ENCODE results near the gene WNT9A.

Gene WNT9A

DNA sequence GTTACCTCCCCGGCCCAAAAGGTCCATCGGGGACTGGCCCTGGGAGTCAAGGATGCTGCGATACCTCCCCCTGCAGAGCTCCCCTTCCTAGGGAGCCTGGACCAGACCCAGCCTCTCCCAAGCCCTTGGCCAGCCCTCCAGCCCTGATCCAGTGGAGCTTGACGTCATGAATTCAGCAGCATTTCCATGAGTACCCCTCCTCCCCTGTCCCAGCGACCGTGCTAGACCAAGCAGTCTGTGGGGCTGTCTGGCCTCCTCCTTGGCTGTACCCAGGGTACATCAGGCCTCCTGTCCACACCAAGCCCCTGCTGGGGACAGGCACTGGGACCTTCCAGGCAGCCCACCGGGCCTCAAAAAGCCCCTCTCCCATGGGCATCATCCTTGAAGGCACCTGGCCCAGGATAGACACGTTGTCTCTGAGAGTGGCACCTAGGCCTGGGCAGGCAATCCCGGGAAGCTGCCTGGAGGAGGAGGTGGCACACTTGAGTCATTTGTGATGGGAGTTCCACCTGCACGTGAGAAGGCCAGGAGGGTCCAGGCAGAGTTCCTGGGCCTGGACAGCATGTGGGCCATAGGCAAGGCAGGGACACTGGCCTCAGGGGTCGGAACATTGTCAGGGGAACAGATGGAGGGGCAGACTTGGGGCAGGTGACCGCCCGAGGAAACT lies 46.4 kb downstream of the WNT9A start:
- Histone ChIP-seq H3K9ac (ENCODE audit: low read depth, low read length) (no peak overlapping the region), H3K4me1 (ENCODE audit: control insufficient read depth, insufficient read depth, low read length) (no peaks in the 10 kb centered on the region), H3K9me3 (ENCODE audit: control insufficient read depth, insufficient read depth, low read length) (no peaks in the 10 kb centered on the region), H3K27me3 (ENCODE audit: control insufficient read depth, insufficient read depth, low read length) (no peaks in the 10 kb centered on the region), H3K36me3 (ENCODE audit: control insufficient read depth, insufficient read depth, low read length) (no peaks in the 10 kb centered on the region), H3K4me3 (ENCODE audit: low read depth, low read length) (no peak overlapping the region)

DNA sequence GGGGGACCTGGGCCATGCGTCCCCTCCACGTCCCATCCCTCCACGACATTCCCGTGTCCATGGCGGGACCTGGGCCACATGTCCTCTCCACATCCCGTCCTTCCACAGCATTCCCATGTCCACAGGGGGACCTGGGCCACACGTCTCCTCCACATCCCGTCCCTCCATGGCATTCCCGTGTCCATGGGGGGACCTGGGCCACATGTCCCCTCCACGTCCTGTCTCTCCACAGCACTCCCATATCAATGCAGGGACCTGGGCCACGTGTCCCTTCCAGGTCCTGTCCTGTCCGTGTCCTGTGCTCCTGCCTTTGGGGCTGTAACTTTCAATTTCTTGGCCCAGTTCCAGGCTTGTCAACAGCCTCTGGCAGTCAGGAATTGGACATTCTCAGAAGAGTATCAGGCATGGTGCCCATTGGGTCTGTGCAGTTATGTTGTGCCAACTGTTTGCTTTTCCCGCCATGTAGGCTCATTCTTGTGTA lies 47.1 kb downstream of the WNT9A start:
- Histone ChIP-seq H3K4me1 (ENCODE audit: control insufficient read depth, insufficient read depth, low read length) (no peaks in the 10 kb centered on the region), H3K27me3 (ENCODE audit: control insufficient read depth, insufficient read depth, low read length) (no peaks in the 10 kb centered on the region), H3K9me3 (ENCODE audit: control insufficient read depth, insufficient read depth, low read length) (no peaks in the 10 kb centered on the region), H3K4me3 (ENCODE audit: low read depth, low read length) (no peak overlapping the region), H3K36me3 (ENCODE audit: control insufficient read depth, insufficient read depth, low read length) (no peaks in the 10 kb centered on the region), H3K9ac (ENCODE audit: low read depth, low read length) (no peak overlapping the region)

DNA sequence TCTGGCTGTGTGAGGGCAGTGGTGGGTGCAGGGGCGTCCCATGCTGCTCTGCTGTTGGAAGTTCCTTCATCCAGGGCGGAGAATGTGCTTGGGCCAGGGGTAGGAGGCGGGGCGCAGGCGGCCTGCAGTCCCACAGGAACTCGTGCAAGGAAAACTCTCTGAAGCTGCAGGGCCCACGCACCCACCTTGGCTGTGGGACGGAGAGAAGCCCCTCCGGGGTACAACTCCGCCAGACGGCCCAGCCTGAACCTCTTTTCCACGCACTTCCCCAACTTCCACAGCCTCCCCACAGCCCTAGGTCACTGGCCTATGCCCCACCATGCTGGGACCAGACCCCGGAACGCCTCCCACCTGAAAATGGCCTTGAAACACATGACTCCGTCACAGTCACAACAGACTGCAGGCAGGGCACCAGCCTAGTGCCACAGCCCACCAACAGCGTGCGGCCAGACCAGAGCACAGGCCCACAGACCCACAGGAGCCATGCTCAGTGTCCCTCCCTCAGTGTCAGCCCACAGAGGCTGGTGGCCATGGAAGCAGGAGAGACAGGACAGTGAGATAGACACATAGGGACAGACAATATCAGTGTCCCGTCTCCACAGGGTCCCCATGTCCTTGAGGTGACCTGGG lies 47.8 kb downstream of the WNT9A start:
- no peaks in the 10 kb centered on the region for H3K9me3 ChIP-seq (ENCODE audit: control insufficient read depth, insufficient read depth, low read length)
- no peaks in the 10 kb centered on the region for H3K4me1 ChIP-seq (ENCODE audit: control insufficient read depth, insufficient read depth, low read length)
- H3K4me3 ChIP-seq (ENCODE audit: low read depth, low read length): no peak overlapping the region
- H3K27me3 ChIP-seq (ENCODE audit: control insufficient read depth, insufficient read depth, low read length): no peaks in the 10 kb centered on the region
- H3K9ac ChIP-seq (ENCODE audit: low read depth, low read length): no peak overlapping the region
- H3K36me3 ChIP-seq (ENCODE audit: control insufficient read depth, insufficient read depth, low read length): no peaks in the 10 kb centered on the region

GRCh38 chr1:227899141-227899819 lies 48.5 kb downstream of the WNT9A start:
- H3K9me3 ChIP-seq (ENCODE audit: control insufficient read depth, insufficient read depth, low read length): no peaks in the 10 kb centered on the region
- no peaks in the 10 kb centered on the region for H3K36me3 ChIP-seq (ENCODE audit: control insufficient read depth, insufficient read depth, low read length)
- no peak overlapping the region for H3K4me3 ChIP-seq (ENCODE audit: low read depth, low read length)
- H3K27me3 ChIP-seq (ENCODE audit: control insufficient read depth, insufficient read depth, low read length): no peaks in the 10 kb centered on the region
- H3K4me1 ChIP-seq (ENCODE audit: control insufficient read depth, insufficient read depth, low read length): no peaks in the 10 kb centered on the region
- no peak overlapping the region for H3K9ac ChIP-seq (ENCODE audit: low read depth, low read length)

- Histone ChIP-seq H3K27me3 (ENCODE audit: control insufficient read depth, insufficient read depth, low read length) (no peaks in the 10 kb centered on the region), H3K36me3 (ENCODE audit: control insufficient read depth, insufficient read depth, low read length) (no peaks in the 10 kb centered on the region), H3K9ac (ENCODE audit: low read depth, low read length) (no peak overlapping the region), H3K4me1 (ENCODE audit: control insufficient read depth, insufficient read depth, low read length) (no peaks in the 10 kb centered on the region), H3K9me3 (ENCODE audit: control insufficient read depth, insufficient read depth, low read length) (no peaks in the 10 kb centered on the region), H3K4me3 (ENCODE audit: low read depth, low read length) (no peak overlapping the region)
Observed at GRCh38 chr1:227898502-227899140, 49.1 kb downstream of the WNT9A start.

DNA sequence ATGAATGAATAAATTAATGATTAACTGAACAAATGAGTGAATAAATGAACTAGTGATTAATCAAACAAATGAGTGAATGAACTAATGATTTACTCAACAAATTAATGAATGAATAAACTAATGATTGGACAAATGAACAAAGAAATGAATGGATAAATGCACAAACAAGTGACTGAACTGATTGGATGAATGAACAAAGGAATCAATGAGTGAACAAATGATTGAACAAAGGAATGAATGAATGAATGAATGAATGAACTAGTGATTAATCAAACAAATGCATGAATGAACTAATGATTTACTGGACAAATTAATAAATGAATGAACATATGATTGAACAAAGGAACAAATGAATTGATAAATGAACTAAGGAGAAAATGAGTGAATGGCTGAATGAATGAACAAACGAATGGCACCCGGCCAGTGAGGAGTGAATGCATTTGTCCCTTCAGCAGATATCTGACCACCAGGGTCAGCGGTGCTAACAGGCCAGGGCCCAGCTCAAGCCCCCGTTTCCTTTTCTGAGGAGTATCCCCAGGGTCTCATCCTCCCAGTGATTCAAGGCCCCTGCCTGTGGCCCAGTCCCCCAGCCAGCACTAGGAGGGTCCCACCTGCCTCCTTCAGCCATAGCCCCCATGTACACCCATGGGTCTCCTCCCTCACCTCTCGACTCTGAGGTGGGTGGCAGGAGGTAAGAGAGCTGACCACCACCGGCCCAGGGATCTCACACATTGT lies 49.9 kb downstream of the WNT9A start:
- Histone ChIP-seq H3K4me1 (ENCODE audit: control insufficient read depth, insufficient read depth, low read length) (no peaks in the 10 kb centered on the region), H3K4me3 (ENCODE audit: low read depth, low read length) (no peak overlapping the region), H3K36me3 (ENCODE audit: control insufficient read depth, insufficient read depth, low read length) (no peaks in the 10 kb centered on the region), H3K27me3 (ENCODE audit: control insufficient read depth, insufficient read depth, low read length) (no peaks in the 10 kb centered on the region), H3K9me3 (ENCODE audit: control insufficient read depth, insufficient read depth, low read length) (no peaks in the 10 kb centered on the region), H3K9ac (ENCODE audit: low read depth, low read length) (no peak overlapping the region)

- H3K36me3 ChIP-seq (ENCODE audit: control insufficient read depth, insufficient read depth, low read length): no peaks in the 10 kb centered on the region
- no peaks in the 10 kb centered on the region for H3K27me3 ChIP-seq (ENCODE audit: control insufficient read depth, insufficient read depth, low read length)
- no peak overlapping the region for H3K9ac ChIP-seq (ENCODE audit: low read depth, low read length)
- no peaks in the 10 kb centered on the region for H3K9me3 ChIP-seq (ENCODE audit: control insufficient read depth, insufficient read depth, low read length)
- H3K4me1 ChIP-seq (ENCODE audit: control insufficient read depth, insufficient read depth, low read length): no peaks in the 10 kb centered on the region
- no peak overlapping the region for H3K4me3 ChIP-seq (ENCODE audit: low read depth, low read length)
Observed at GRCh38 chr1:227896710-227897655, 50.7 kb downstream of the WNT9A start.

- Histone ChIP-seq H3K9me3 (ENCODE audit: control insufficient read depth, insufficient read depth, low read length) (no peaks in the 10 kb centered on the region), H3K36me3 (ENCODE audit: control insufficient read depth, insufficient read depth, low read length) (no peaks in the 10 kb centered on the region), H3K4me3 (ENCODE audit: low read depth, low read length) (no peak overlapping the region), H3K9ac (ENCODE audit: low read depth, low read length) (no peak overlapping the region), H3K4me1 (ENCODE audit: control insufficient read depth, insufficient read depth, low read length) (no peaks in the 10 kb centered on the region), H3K27me3 (ENCODE audit: control insufficient read depth, insufficient read depth, low read length) (no peaks in the 10 kb centered on the region)
Observed at GRCh38 chr1:227895828-227896685, 51.7 kb downstream of the WNT9A start.

DNA sequence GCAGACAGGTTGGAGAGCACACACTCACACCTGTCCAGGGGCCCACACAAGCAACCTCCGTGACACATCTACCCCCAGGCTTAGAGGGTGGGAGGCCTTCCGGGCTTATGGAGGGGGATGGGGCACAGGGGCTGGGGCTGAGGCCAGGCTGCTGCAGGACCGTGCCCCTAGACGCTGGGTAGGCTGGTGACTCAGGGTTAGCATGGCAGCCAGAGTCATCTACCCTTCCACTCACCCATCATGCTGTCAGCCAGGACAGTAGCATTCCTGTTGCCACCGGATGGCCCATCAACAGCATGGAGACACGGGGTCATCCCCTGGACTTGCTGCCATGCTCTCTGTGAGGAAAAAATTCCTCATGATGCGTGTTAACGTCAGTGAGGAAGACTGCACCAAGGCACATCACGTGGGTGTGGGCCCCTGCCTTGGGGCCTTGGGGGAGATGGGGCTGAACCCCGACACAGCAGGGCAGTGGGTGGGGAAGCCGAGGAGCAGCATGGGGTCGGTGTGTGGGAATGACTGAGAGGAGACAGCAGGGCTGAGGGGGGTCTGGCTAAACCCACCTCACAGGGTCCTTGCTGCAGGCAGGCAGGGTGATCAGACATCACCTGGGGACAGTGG lies 52.8 kb downstream of the WNT9A start:
- Histone ChIP-seq H3K36me3 (ENCODE audit: control insufficient read depth, insufficient read depth, low read length) (no peaks in the 10 kb centered on the region), H3K9me3 (ENCODE audit: control insufficient read depth, insufficient read depth, low read length) (no peaks in the 10 kb centered on the region), H3K4me1 (ENCODE audit: control insufficient read depth, insufficient read depth, low read length) (no peaks in the 10 kb centered on the region), H3K9ac (ENCODE audit: low read depth, low read length) (no peak overlapping the region), H3K4me3 (ENCODE audit: low read depth, low read length) (no peak overlapping the region), H3K27me3 (ENCODE audit: control insufficient read depth, insufficient read depth, low read length) (no peaks in the 10 kb centered on the region)
